Neural progenitor cell (in vitro differentiated cells): Measurements from ENCODE around the gene CYP26A1. TPM values are rescaled to one million over a fixed set of nuclear protein-coding genes. Genes with fewer than 3 reads are reported as not detected.

Experiments
- DNase-seq: peaks from one replicate; pipeline ENCODE4 v3.0.0-alpha.2; 2016; ENCODE audit warnings: low spot score
- H2AFZ ChIP-seq: fragments of 200-600 bp; sonication (generic); replicated peaks from 2 replicates; pipeline ENCODE4 v1.6.1; 2016; ENCODE audit warnings: antibody characterized with exemption
- H3F3A ChIP-seq: fragments of 200-600 bp; sonication (generic); 2 replicates; pipeline ENCODE4 v1.6.1; 2016; ENCODE audit warnings: antibody characterized with exemption, low read depth
- H3K27ac ChIP-seq: fragments of 200-600 bp; sonication (generic); 2 replicates; pipeline ENCODE4 v1.5.1; 2016; ENCODE audit warnings: mild to moderate bottlenecking
- H3K27me3 ChIP-seq: fragments of 200-600 bp; sonication (generic); 2 replicates; pipeline ENCODE4 v1.6.1; 2016; ENCODE audit warnings: mild to moderate bottlenecking, moderate library complexity
- H3K36me3 ChIP-seq: fragments of 200-600 bp; sonication (generic); 2 replicates; pipeline ENCODE4 v1.5.1; 2016
- H3K4me1 ChIP-seq: fragments of 200-600 bp; sonication (generic); 2 replicates; pipeline ENCODE4 v1.6.1; 2016; ENCODE audit warnings: mixed run types
- H3K4me2 ChIP-seq: fragments of 200-600 bp; sonication (generic); 2 replicates; pipeline ENCODE4 v1.6.1; 2016
- H3K4me3 ChIP-seq: fragments of 200-600 bp; sonication (generic); 2 replicates; pipeline ENCODE4 v1.5.1; 2016
- H3K79me2 ChIP-seq: fragments of 200-600 bp; sonication (generic); 2 replicates; pipeline ENCODE4 v1.6.1; 2016; ENCODE audit warnings: low read depth
- H3K9ac ChIP-seq: fragments of 200-600 bp; sonication (generic); 2 replicates; pipeline ENCODE4 v1.6.1; 2016
- H3K9me3 ChIP-seq: fragments of 200-600 bp; sonication (generic); 2 replicates; pipeline ENCODE4 v1.5.1; 2016; ENCODE audit warnings: low read depth
- H4K20me1 ChIP-seq: fragments of 200-600 bp; sonication (generic); 2 replicates; pipeline ENCODE4 v1.6.1; 2016; ENCODE audit warnings: low read depth
- H3K27ac Mint-ChIP-seq: 3 replicates; pipeline ENCODE4 v1.8.0; 2021; ENCODE audit warnings: mixed read lengths
- H3K27me3 Mint-ChIP-seq: 2 replicates; pipeline ENCODE4 v1.8.0; 2022; ENCODE audit warnings: low read depth, mild to moderate bottlenecking, inconsistent platforms, moderate library complexity, mixed read lengths; ENCODE audit not compliant: insufficient read depth
- H3K36me3 Mint-ChIP-seq: 3 replicates; pipeline ENCODE4 v1.8.0; 2021; ENCODE audit warnings: mixed read lengths
- H3K4me1 Mint-ChIP-seq: 3 replicates; pipeline ENCODE4 v1.8.0; 2021; ENCODE audit warnings: mixed read lengths
- H3K4me3 Mint-ChIP-seq: 3 replicates; pipeline ENCODE4 v1.8.0; 2021; ENCODE audit warnings: mild to moderate bottlenecking, moderate library complexity, mixed read lengths
- H3K9me3 Mint-ChIP-seq: 3 replicates; pipeline ENCODE4 v1.8.0; 2020; ENCODE audit warnings: mixed read lengths
- EZH2 ChIP-seq: fragments of 200-600 bp; sonication (generic); IDR thresholded peaks from 2 replicates; pipeline ENCODE4 v1.6.1; 2017; ENCODE audit warnings: antibody characterized with exemption, mild to moderate bottlenecking, moderate library complexity
- EZH2phosphoT487 ChIP-seq: fragments of 200-600 bp; sonication (generic); IDR thresholded peaks from 2 replicates; pipeline ENCODE4 v1.6.1; 2017; ENCODE audit warnings: antibody characterized with exemption
- total RNA-seq: library from RNA; depleted of rRNA; stranded (reverse); fragments of >200 nt; gene quantifications from 2 replicates; pipeline ENCODE4 v1.2.3, GENCODE V29; 2015; ENCODE audit warnings: low replicate concordance
- TF ChIP-seq, protein P1 (sequence below): fragments of 200-600 bp; sonication (generic); IDR thresholded peaks from 2 replicates; pipeline ENCODE4 v1.5.1; 2017; ENCODE audit warnings: antibody characterized with exemption, mild to moderate bottlenecking

The CYP26A1 gene
- total RNA-seq, 1 donor from 2014 or later, result 6.7 TPM

DNA sequence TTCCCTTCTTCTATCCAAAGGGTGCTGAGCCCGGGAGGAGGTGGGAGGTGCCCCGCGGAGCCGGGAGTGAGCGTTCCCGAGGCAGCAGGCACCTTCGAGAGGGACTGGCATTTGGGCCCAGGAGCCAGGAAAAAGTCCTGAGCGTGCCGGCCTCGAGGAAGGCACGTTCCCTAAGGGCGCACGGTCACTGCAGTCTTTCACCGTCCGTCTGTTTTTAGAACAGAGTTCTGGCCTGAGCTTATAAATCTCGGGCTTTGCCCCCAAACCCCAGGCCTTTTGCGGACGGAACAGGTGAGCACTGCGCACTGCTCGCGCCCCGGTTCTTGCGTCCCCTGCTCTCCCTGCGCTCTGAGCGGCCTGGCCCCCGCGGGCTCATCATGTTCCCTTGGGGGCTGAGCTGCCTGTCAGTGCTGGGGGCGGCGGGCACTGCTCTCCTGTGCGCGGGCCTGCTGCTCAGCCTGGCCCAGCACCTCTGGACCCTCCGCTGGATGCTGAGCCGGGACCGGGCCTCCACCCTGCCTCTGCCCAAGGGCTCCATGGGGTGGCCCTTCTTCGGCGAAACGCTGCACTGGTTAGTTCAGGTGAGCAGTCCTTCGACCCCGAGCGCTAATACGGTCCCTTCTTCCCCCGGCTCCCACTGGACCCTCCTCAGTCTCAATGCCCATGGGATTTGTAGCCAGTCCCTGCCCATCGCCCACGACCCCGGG, 12.7 kb upstream of the CYP26A1 start:
- H3K4me2 ChIP-seq, result no peak overlapping the region
- H4K20me1 ChIP-seq, result peaks cover 3% of the 10 kb centered on the region
- peaks cover 8% of the 10 kb centered on the region for H3K4me1 Mint-ChIP-seq
- no peaks in the 10 kb centered on the region for H3K79me2 ChIP-seq
- peaks cover 12% of the 10 kb centered on the region for H3F3A ChIP-seq
- H3K9ac ChIP-seq, result no peak overlapping the region
- H3K27me3 Mint-ChIP-seq, result peaks cover 44% of the 10 kb centered on the region
- H3K4me1 ChIP-seq, result peaks cover 12% of the 10 kb centered on the region
- H3K27ac Mint-ChIP-seq, result no peak overlapping the region
- H3K9me3 Mint-ChIP-seq, result peaks cover 16% of the 10 kb centered on the region
- H2AFZ ChIP-seq, result no peak overlapping the region
- no peaks in the 10 kb centered on the region for H3K9me3 ChIP-seq
- no peak for TF ChIP-seq EZH2phosphoT487
- TF ChIP-seq, protein P1, sequence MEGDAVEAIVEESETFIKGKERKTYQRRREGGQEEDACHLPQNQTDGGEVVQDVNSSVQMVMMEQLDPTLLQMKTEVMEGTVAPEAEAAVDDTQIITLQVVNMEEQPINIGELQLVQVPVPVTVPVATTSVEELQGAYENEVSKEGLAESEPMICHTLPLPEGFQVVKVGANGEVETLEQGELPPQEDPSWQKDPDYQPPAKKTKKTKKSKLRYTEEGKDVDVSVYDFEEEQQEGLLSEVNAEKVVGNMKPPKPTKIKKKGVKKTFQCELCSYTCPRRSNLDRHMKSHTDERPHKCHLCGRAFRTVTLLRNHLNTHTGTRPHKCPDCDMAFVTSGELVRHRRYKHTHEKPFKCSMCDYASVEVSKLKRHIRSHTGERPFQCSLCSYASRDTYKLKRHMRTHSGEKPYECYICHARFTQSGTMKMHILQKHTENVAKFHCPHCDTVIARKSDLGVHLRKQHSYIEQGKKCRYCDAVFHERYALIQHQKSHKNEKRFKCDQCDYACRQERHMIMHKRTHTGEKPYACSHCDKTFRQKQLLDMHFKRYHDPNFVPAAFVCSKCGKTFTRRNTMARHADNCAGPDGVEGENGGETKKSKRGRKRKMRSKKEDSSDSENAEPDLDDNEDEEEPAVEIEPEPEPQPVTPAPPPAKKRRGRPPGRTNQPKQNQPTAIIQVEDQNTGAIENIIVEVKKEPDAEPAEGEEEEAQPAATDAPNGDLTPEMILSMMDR, result no peak
- no peak for TF ChIP-seq EZH2
- H3K27ac ChIP-seq, result no peak overlapping the region
- peaks cover 71% of the 10 kb centered on the region for H3K27me3 ChIP-seq
- peaks cover 30% of the 10 kb centered on the region for H3K36me3 Mint-ChIP-seq
- DNase-seq, result no peak
- H3K4me3 Mint-ChIP-seq, result no peak overlapping the region
- no peaks in the 10 kb centered on the region for H3K36me3 ChIP-seq
- no peak overlapping the region for H3K4me3 ChIP-seq

GRCh38 chr10:93061594-93062513, 11.8 kb upstream of the CYP26A1 start:
- Histone ChIP-seq H4K20me1 (peaks cover 7% of the 10 kb centered on the region), H3K9ac (no peak overlapping the region), H3K4me2 (no peak overlapping the region), H3F3A (peaks cover 8% of the 10 kb centered on the region), H3K79me2 (no peaks in the 10 kb centered on the region), H3K9me3 (no peaks in the 10 kb centered on the region), H3K4me1 (peaks cover 3% of the 10 kb centered on the region), H3K4me3 (no peak overlapping the region), H3K27ac (no peak overlapping the region), H2AFZ (no peak overlapping the region), H3K36me3 (no peaks in the 10 kb centered on the region), H3K27me3 (peaks cover 79% of the 10 kb centered on the region)
- Mint-ChIP-seq H3K9me3 (peaks cover 16% of the 10 kb centered on the region), H3K27ac (no peak overlapping the region), H3K36me3 (peaks cover 27% of the 10 kb centered on the region), H3K4me3 (peak overlapping the region; percentile 78), H3K4me1 (peaks cover 8% of the 10 kb centered on the region), H3K27me3 (peaks cover 51% of the 10 kb centered on the region)
- TF ChIP-seq, protein P1, result no peak
- TF ChIP-seq EZH2phosphoT487 (no peak), EZH2 (no peak)
- no peak for DNase-seq

GRCh38 chr10:93062514-93063143, 11.1 kb upstream of the CYP26A1 start:
- Histone ChIP-seq H3K36me3 (no peaks in the 10 kb centered on the region), H4K20me1 (peaks cover 15% of the 10 kb centered on the region), H2AFZ (peak overlapping the region; percentile 68), H3F3A (peaks cover 16% of the 10 kb centered on the region), H3K9ac (no peak overlapping the region), H3K9me3 (no peaks in the 10 kb centered on the region), H3K4me1 (no peaks in the 10 kb centered on the region), H3K4me2 (peak overlapping the region; percentile 27), H3K79me2 (no peaks in the 10 kb centered on the region), H3K4me3 (no peak overlapping the region), H3K27me3 (peaks cover 86% of the 10 kb centered on the region), H3K27ac (no peak overlapping the region)
- DNase-seq, result peak; percentile 61
- no peak overlapping the region for H3K27ac Mint-ChIP-seq
- peaks cover 59% of the 10 kb centered on the region for H3K27me3 Mint-ChIP-seq
- peaks cover 24% of the 10 kb centered on the region for H3K36me3 Mint-ChIP-seq
- peak overlapping the region; percentile 78 for H3K4me3 Mint-ChIP-seq
- peaks cover 16% of the 10 kb centered on the region for H3K9me3 Mint-ChIP-seq
- H3K4me1 Mint-ChIP-seq, result peaks cover 8% of the 10 kb centered on the region
- TF ChIP-seq EZH2, result peak; percentile 49
- no peak for TF ChIP-seq EZH2phosphoT487
- TF ChIP-seq, protein P1, result peak; percentile 53
